ENCODE results near the gene ADSS1.

The ADSS1 gene

GRCh38 chr14:104710071-104710735, 13.8 kb upstream of the ADSS1 start:
- H4K5ac ChIP-seq (ENCODE audit: low read length) = no peak overlapping the region
- H3K18ac ChIP-seq (ENCODE audit: low read length) = no peak overlapping the region
- H2BK5ac ChIP-seq (ENCODE audit: low read length) = no peak overlapping the region
- H2BK120ac ChIP-seq (ENCODE audit: low read depth, low read length) = no peak overlapping the region
- no peak overlapping the region for H3K56ac ChIP-seq (ENCODE audit: low read length)
- H3K4me1 ChIP-seq (ENCODE audit: control insufficient read depth, low read depth, low read length) = peaks cover 2% of the 10 kb centered on the region
- no peak overlapping the region for H3K4me2 ChIP-seq (ENCODE audit: low read length)
- no peak overlapping the region for H3K27ac ChIP-seq (ENCODE audit: low read depth, low read length)
- WGBS (ENCODE audit: extremely low coverage, insufficient coverage, low lambda C conversion rate) = no CpG with 5 or more reads among the region's 34 CpGs
- DNase-seq = no peak
- H3K79me2 ChIP-seq (ENCODE audit: control insufficient read depth, insufficient read depth, low read length) = no peaks in the 10 kb centered on the region
- H3K36me3 ChIP-seq (ENCODE audit: control insufficient read depth, insufficient read depth, low read length) = peaks cover 3% of the 10 kb centered on the region
- H3K4me3 ChIP-seq (ENCODE audit: low read length) = no peak overlapping the region
- no peak overlapping the region for H3K9ac ChIP-seq (ENCODE audit: low read length)
- no peak overlapping the region for H2AK5ac ChIP-seq (ENCODE audit: low read length)
- no peak overlapping the region for H4K8ac ChIP-seq (ENCODE audit: low read depth, low read length)
- no peaks in the 10 kb centered on the region for H3K27me3 ChIP-seq (ENCODE audit: insufficient read depth, low read length, poor library complexity)
- no peak overlapping the region for H3K23ac ChIP-seq (ENCODE audit: low read length)
- no peak overlapping the region for H2BK15ac ChIP-seq (replicated peaks; ENCODE audit: low read depth)
- H3K79me1 ChIP-seq (ENCODE audit: low read length) = no peaks in the 10 kb centered on the region
- H3K4ac ChIP-seq (ENCODE audit: low read depth, low read length) = no peak overlapping the region

GRCh38 chr14:104712881-104713734, 10.9 kb upstream of the ADSS1 start:
- no peak overlapping the region for H3K18ac ChIP-seq (ENCODE audit: low read length)
- no peak overlapping the region for H3K4me2 ChIP-seq (ENCODE audit: low read length)
- no peak overlapping the region for H3K4ac ChIP-seq (ENCODE audit: low read depth, low read length)
- H3K36me3 ChIP-seq (ENCODE audit: control insufficient read depth, insufficient read depth, low read length) = peaks cover 3% of the 10 kb centered on the region
- H4K5ac ChIP-seq (ENCODE audit: low read length) = no peak overlapping the region
- no CpG with 5 or more reads among the region's 40 CpGs for WGBS (ENCODE audit: extremely low coverage, insufficient coverage, low lambda C conversion rate)
- no peaks in the 10 kb centered on the region for H3K79me2 ChIP-seq (ENCODE audit: control insufficient read depth, insufficient read depth, low read length)
- H3K27ac ChIP-seq (ENCODE audit: low read depth, low read length) = no peak overlapping the region
- no peak overlapping the region for H2BK5ac ChIP-seq (ENCODE audit: low read length)
- no peaks in the 10 kb centered on the region for H3K4me1 ChIP-seq (ENCODE audit: control insufficient read depth, low read depth, low read length)
- H3K23ac ChIP-seq (ENCODE audit: low read length) = no peak overlapping the region
- no peak overlapping the region for H2BK120ac ChIP-seq (ENCODE audit: low read depth, low read length)
- H3K4me3 ChIP-seq (ENCODE audit: low read length) = no peak overlapping the region
- no peaks in the 10 kb centered on the region for H3K27me3 ChIP-seq (ENCODE audit: insufficient read depth, low read length, poor library complexity)
- no peaks in the 10 kb centered on the region for H3K79me1 ChIP-seq (ENCODE audit: low read length)
- H4K8ac ChIP-seq (ENCODE audit: low read depth, low read length) = no peak overlapping the region
- H3K56ac ChIP-seq (ENCODE audit: low read length) = no peak overlapping the region
- H3K9ac ChIP-seq (ENCODE audit: low read length) = no peak overlapping the region
- DNase-seq = no peak
- no peak overlapping the region for H2BK15ac ChIP-seq (replicated peaks; ENCODE audit: low read depth)
- no peak overlapping the region for H2AK5ac ChIP-seq (ENCODE audit: low read length)

GRCh38 chr14:104714066-104714465, 10.0 kb upstream of the ADSS1 start:
- H3K56ac ChIP-seq (ENCODE audit: low read length) = no peak overlapping the region
- no peaks in the 10 kb centered on the region for H3K4me1 ChIP-seq (ENCODE audit: control insufficient read depth, low read depth, low read length)
- H3K18ac ChIP-seq (ENCODE audit: low read length) = no peak overlapping the region
- no peak overlapping the region for H2BK15ac ChIP-seq (replicated peaks; ENCODE audit: low read depth)
- H3K36me3 ChIP-seq (ENCODE audit: control insufficient read depth, insufficient read depth, low read length) = peaks cover 3% of the 10 kb centered on the region
- no peak overlapping the region for H3K4me3 ChIP-seq (ENCODE audit: low read length)
- no peaks in the 10 kb centered on the region for H3K79me2 ChIP-seq (ENCODE audit: control insufficient read depth, insufficient read depth, low read length)
- DNase-seq = no peak
- no peak overlapping the region for H2AK5ac ChIP-seq (ENCODE audit: low read length)
- no CpG with 5 or more reads among the region's 16 CpGs for WGBS (ENCODE audit: extremely low coverage, insufficient coverage, low lambda C conversion rate)
- H3K27me3 ChIP-seq (ENCODE audit: insufficient read depth, low read length, poor library complexity) = no peaks in the 10 kb centered on the region
- no peak overlapping the region for H3K23ac ChIP-seq (ENCODE audit: low read length)
- no peak overlapping the region for H4K5ac ChIP-seq (ENCODE audit: low read length)
- H3K4ac ChIP-seq (ENCODE audit: low read depth, low read length) = no peak overlapping the region
- H2BK120ac ChIP-seq (ENCODE audit: low read depth, low read length) = no peak overlapping the region
- H3K4me2 ChIP-seq (ENCODE audit: low read length) = no peak overlapping the region
- H4K8ac ChIP-seq (ENCODE audit: low read depth, low read length) = no peak overlapping the region
- no peak overlapping the region for H3K9ac ChIP-seq (ENCODE audit: low read length)
- no peaks in the 10 kb centered on the region for H3K79me1 ChIP-seq (ENCODE audit: low read length)
- no peak overlapping the region for H2BK5ac ChIP-seq (ENCODE audit: low read length)
- no peak overlapping the region for H3K27ac ChIP-seq (ENCODE audit: low read depth, low read length)

- Histone ChIP-seq H2BK15ac (replicated peaks; ENCODE audit: low read depth) (no peak overlapping the region), H4K8ac (ENCODE audit: low read depth, low read length) (no peak overlapping the region), H3K79me2 (ENCODE audit: control insufficient read depth, insufficient read depth, low read length) (no peaks in the 10 kb centered on the region), H3K23ac (ENCODE audit: low read length) (no peak overlapping the region), H3K4ac (ENCODE audit: low read depth, low read length) (no peak overlapping the region), H4K5ac (ENCODE audit: low read length) (no peak overlapping the region), H3K36me3 (ENCODE audit: control insufficient read depth, insufficient read depth, low read length) (peaks cover 3% of the 10 kb centered on the region), H3K79me1 (ENCODE audit: low read length) (no peaks in the 10 kb centered on the region), H2AK5ac (ENCODE audit: low read length) (no peak overlapping the region), H2BK120ac (ENCODE audit: low read depth, low read length) (no peak overlapping the region), H2BK5ac (ENCODE audit: low read length) (no peak overlapping the region), H3K27ac (ENCODE audit: low read depth, low read length) (no peak overlapping the region), H3K4me2 (ENCODE audit: low read length) (no peak overlapping the region), H3K56ac (ENCODE audit: low read length) (no peak overlapping the region), H3K4me1 (ENCODE audit: control insufficient read depth, low read depth, low read length) (no peaks in the 10 kb centered on the region), H3K27me3 (ENCODE audit: insufficient read depth, low read length, poor library complexity) (no peaks in the 10 kb centered on the region), H3K18ac (ENCODE audit: low read length) (no peak overlapping the region), H3K4me3 (ENCODE audit: low read length) (no peak overlapping the region), H3K9ac (ENCODE audit: low read length) (no peak overlapping the region)
- DNase-seq = no peak
- no CpG with 5 or more reads among the region's 31 CpGs for WGBS (ENCODE audit: extremely low coverage, insufficient coverage, low lambda C conversion rate)
These were observed 9.3 kb upstream of the ADSS1 start for GRCh38 chr14:104714681-104715080.

- WGBS (ENCODE audit: extremely low coverage, insufficient coverage, low lambda C conversion rate) = no CpG with 5 or more reads among the region's 18 CpGs
- no peak for DNase-seq
- Histone ChIP-seq H3K4me2 (ENCODE audit: low read length) (no peak overlapping the region), H3K23ac (ENCODE audit: low read length) (no peak overlapping the region), H2BK5ac (ENCODE audit: low read length) (no peak overlapping the region), H3K18ac (ENCODE audit: low read length) (no peak overlapping the region), H3K27ac (ENCODE audit: low read depth, low read length) (no peak overlapping the region), H4K5ac (ENCODE audit: low read length) (no peak overlapping the region), H3K27me3 (ENCODE audit: insufficient read depth, low read length, poor library complexity) (no peaks in the 10 kb centered on the region), H3K4me1 (ENCODE audit: control insufficient read depth, low read depth, low read length) (no peaks in the 10 kb centered on the region), H3K4ac (ENCODE audit: low read depth, low read length) (no peak overlapping the region), H3K79me1 (ENCODE audit: low read length) (no peaks in the 10 kb centered on the region), H3K36me3 (ENCODE audit: control insufficient read depth, insufficient read depth, low read length) (peaks cover 5% of the 10 kb centered on the region), H3K56ac (ENCODE audit: low read length) (no peak overlapping the region), H2BK120ac (ENCODE audit: low read depth, low read length) (no peak overlapping the region), H2BK15ac (replicated peaks; ENCODE audit: low read depth) (no peak overlapping the region), H3K9ac (ENCODE audit: low read length) (no peak overlapping the region), H4K8ac (ENCODE audit: low read depth, low read length) (no peak overlapping the region), H3K79me2 (ENCODE audit: control insufficient read depth, insufficient read depth, low read length) (no peaks in the 10 kb centered on the region), H2AK5ac (ENCODE audit: low read length) (no peak overlapping the region), H3K4me3 (ENCODE audit: low read length) (no peak overlapping the region)
These were observed 8.6 kb upstream of the ADSS1 start for GRCh38 chr14:104715416-104715815.
